IPS-11a (cell line): ENCODE results near the gene MED17.
"Not testable (repeated sequence)": the region's sequence is repeated elsewhere in the genome, so short reads cannot be mapped to it uniquely, and the experiment has no call there.

Experiments
- H3K4me3 ChIP-seq: one replicate; pipeline ENCODE4 v1.5.1; 2013; ENCODE audit warnings: low read depth, low read length, control low read depth

Gene MED17, protein sequence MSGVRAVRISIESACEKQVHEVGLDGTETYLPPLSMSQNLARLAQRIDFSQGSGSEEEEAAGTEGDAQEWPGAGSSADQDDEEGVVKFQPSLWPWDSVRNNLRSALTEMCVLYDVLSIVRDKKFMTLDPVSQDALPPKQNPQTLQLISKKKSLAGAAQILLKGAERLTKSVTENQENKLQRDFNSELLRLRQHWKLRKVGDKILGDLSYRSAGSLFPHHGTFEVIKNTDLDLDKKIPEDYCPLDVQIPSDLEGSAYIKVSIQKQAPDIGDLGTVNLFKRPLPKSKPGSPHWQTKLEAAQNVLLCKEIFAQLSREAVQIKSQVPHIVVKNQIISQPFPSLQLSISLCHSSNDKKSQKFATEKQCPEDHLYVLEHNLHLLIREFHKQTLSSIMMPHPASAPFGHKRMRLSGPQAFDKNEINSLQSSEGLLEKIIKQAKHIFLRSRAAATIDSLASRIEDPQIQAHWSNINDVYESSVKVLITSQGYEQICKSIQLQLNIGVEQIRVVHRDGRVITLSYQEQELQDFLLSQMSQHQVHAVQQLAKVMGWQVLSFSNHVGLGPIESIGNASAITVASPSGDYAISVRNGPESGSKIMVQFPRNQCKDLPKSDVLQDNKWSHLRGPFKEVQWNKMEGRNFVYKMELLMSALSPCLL

GRCh38 chr11:93784145-93784934 is at the start of gene MED17:
Gene MED17, plus strand, starts transcription at chr11:93784282. Its CDS starts 232 bp downstream, at chr11:93784514.
- H3K4me3 ChIP-seq = peak within 1 kb of the TSS; percentile 98

- no peak overlapping the region for H3K4me3 ChIP-seq
Measured at GRCh38 chr11:93734427-93735222, 49.5 kb upstream of the MED17 start.

DNA sequence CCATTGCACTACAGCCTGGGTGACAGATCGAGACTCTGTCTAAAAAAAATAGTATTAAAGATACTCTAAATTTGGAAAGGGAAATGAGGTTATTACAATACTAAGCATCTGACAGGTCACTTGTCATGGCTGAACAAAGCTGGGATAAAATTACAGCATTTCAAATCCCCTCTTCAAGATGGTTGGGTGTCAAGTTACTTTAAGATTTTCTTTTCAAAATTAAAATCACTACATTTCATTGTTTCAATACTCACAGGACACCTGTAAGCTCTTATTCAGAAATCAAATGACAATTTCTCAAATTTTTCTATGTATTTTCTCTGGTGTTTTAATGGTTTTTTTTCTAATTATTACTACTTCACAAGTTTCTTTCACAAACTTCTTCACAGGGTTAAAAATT is 48.5 kb upstream of the MED17 start:
- no peak overlapping the region for H3K4me3 ChIP-seq

- no peak overlapping the region for H3K4me3 ChIP-seq
Measured at GRCh38 chr11:93736129-93736528, 48.0 kb upstream of the MED17 start.

GRCh38 chr11:93737904-93738612 is 46.0 kb upstream of the MED17 start:
- peak overlapping the region; percentile 9 for H3K4me3 ChIP-seq

DNA sequence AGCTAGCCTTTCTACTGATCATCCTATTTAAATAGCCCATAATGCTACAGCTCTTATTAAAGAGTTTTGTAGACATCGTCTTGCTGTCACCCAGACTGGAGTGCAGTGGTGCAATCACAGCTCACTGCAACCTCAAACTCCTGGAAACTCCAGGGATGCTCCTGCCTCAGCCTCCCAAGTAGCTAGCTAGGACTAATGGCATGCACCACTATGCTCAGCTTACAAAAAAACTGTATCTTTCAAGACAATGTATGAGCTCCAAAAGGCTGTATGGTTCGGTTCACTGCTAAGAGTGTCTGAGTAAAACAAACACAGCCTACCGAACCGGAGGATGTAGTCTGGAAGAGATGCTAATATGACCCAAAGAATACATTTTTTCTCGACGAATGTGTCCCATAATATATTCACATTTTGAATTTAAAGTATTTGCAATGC is 45.4 kb upstream of the MED17 start:
- peak overlapping the region; percentile 100 for H3K4me3 ChIP-seq

GRCh38 chr11:93740031-93740729 is 43.9 kb upstream of the MED17 start:
- peak overlapping the region; percentile 100 for H3K4me3 ChIP-seq

DNA sequence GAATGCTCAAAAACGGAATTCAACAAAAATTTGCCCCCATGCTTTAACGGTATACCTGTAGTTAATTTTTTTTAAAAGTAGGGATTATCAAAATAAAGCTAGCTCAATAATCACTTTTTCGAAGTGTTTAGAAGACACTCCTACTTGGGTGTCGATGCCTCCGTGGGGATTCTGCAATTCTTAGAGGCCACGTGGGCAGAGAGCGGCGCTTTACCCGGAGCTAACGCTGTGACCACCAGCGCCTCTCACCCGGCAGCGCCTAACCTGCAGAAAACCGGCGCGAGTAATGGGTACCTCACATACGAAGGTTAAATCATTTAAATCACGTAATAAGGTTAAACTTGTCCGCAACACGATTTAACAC is 43.4 kb upstream of the MED17 start:
- H3K4me3 ChIP-seq = peak overlapping the region; percentile 100

- H3K4me3 ChIP-seq = peak within 1 kb of the TSS; percentile 100
Measured at GRCh38 chr11:93741094-93741881, 42.8 kb upstream of the MED17 start, which contains the start of the genes C11orf54 and TAF1D. Gene C11orf54, plus strand, starts transcription at chr11:93741672. Its CDS starts 5,722 bp downstream, at chr11:93747394. Gene TAF1D, minus strand, starts transcription at chr11:93741495. Its CDS starts 2,191 bp downstream, at chr11:93739304.

- peak overlapping the region; percentile 100 for H3K4me3 ChIP-seq
Measured at GRCh38 chr11:93741882-93742226, 42.2 kb upstream of the MED17 start.

DNA sequence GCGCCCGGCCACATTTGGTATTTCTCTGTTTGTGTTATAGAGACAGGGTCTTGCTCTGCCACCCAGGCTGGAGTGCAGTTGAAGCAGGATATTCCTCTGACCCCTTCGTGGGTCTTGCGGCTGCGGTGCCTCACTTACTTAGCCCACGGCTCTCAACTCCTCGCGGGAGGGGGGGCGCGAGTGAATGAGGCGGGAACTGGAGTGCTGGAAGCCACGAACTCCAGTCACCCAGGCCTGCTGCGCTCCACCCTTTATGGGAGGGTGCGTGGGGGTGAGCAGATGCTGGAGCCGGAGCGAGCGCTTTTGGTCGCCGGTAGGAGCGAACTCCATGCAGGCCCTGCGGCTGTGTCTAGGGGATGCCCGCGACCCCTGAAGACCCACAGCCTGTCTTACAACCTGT is 40.8 kb upstream of the MED17 start:
- no peak overlapping the region for H3K4me3 ChIP-seq

DNA sequence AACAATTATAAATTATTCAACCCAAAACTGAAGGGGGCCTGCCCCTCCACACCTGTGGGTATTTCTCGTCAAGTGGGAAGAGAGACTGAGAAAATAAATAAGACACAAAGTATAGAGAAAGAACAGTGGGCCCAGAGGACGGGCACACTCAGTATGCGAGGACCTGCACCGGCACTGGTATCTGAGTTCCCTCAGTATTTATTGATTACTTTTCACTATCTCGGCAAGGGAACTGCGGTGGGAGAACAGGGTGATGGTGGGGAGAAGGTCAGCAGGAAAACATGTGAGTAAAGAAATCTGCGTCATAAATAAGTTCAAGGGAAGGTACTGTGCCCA is 39.4 kb upstream of the MED17 start:
- no peak overlapping the region for H3K4me3 ChIP-seq

DNA sequence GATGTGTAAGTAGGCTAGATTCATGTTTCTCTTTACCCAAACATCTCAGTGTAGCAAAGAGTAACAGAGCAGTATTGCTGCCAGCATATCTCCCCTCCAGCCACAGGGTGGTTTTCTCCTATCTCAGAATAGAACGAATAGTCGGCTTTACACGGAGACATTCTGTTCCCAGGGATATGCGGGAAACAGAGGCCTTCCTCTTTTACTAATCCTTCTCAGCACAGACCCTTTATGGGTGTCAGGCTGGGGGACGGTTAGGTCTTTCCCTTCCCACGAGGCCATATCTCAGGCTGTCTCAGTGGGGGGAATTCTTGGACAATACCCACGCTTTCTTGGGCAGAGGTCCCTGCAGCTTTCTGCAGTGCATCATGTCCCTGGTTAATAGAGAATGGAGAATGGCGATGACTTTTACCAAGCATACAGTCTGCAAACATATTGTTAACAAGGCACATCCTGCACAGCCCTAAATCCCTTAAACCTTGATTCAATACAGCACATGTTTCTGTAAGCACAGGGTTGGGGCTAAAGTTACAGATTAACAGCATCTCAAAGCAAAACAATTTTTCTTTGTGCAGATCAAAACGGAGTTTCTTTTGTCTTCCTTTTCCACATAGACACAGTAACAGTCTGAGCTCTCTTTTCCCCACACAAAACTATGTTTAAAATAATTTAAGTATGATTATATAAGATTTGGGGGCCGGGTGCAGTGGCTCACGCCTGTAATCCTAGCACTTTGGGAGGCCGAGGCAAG is 38.9 kb upstream of the MED17 start:
- not testable (repeated sequence) for H3K4me3 ChIP-seq

GRCh38 chr11:93746101-93746500 is 38.0 kb upstream of the MED17 start:
- H3K4me3 ChIP-seq = no peak overlapping the region

- H3K4me3 ChIP-seq = no peak overlapping the region
Measured at GRCh38 chr11:93747122-93747521, 37.0 kb upstream of the MED17 start.

- H3K4me3 ChIP-seq = no peak overlapping the region
Measured at GRCh38 chr11:93751001-93751400, 33.1 kb upstream of the MED17 start.

- no peak overlapping the region for H3K4me3 ChIP-seq
Measured at GRCh38 chr11:93753241-93753640, 30.8 kb upstream of the MED17 start.

GRCh38 chr11:93756748-93757147 is 27.3 kb upstream of the MED17 start:
- H3K4me3 ChIP-seq = no peak overlapping the region
